NB4 (cell line): ENCODE data around the gene ATXN3L.

Experiments used
- MYC ChIP-seq: IDR thresholded peaks from 2 replicates; pipeline ENCODE4 v1.6.1; 2011; ENCODE audit warnings: low read depth, low read length
- POLR2A ChIP-seq: IDR thresholded peaks from 2 replicates; pipeline ENCODE4 v1.6.1; 2011; ENCODE audit warnings: mild to moderate bottlenecking; ENCODE audit not compliant: insufficient read length; ENCODE audit errors: extremely low read depth

- TF ChIP-seq POLR2A (no peak), MYC (no peak)
These were observed 28.8 kb downstream of the ATXN3L start for GRCh38 chrX:13290891-13291614.
